ENCODE results near the gene NDOR1.

- TF ChIP-seq CTCF (IDR thresholded peaks at IDR 0.05) (no peak), POLR2A (IDR thresholded peaks at IDR 0.05) (no peak), POLR2AphosphoS5 (IDR thresholded peaks at IDR 0.05) (no peak)
Measured at GRCh38 chr9:137187386-137187785, 18.1 kb upstream of the NDOR1 start.

Data from transverse colon (tissue), 4 donors.